GM19463 (cell line): ENCODE measurements around the gene CORO2B.
"Not testable (repeated sequence)": the region's sequence is repeated elsewhere in the genome, so short reads cannot be mapped to it uniquely, and the experiment has no call there.

ENCODE experiments used
- ATAC-seq: cut with Tn5 transposase; IDR thresholded peaks from one replicate; pipeline ENCODE4 v1.9.1; 2021; ENCODE audit warnings: mild to moderate bottlenecking, moderate library complexity; ENCODE audit not compliant: unreplicated experiment

The CORO2B gene

GRCh38 chr15:68643216-68643830, 64.5 kb downstream of the CORO2B start:
- no peak for ATAC-seq

GRCh38 chr15:68644083-68644904, 65.5 kb downstream of the CORO2B start:
- ATAC-seq = no peak

- no peak for ATAC-seq
These were observed 66.2 kb downstream of the CORO2B start for GRCh38 chr15:68644996-68645395.

- no peak for ATAC-seq
These were observed 67.4 kb downstream of the CORO2B start for GRCh38 chr15:68646156-68646555.

- no peak for ATAC-seq
These were observed 67.9 kb downstream of the CORO2B start for GRCh38 chr15:68646696-68647095.

GRCh38 chr15:68647361-68647760, 68.6 kb downstream of the CORO2B start:
- ATAC-seq = not testable (repeated sequence)

GRCh38 chr15:68650901-68651709, 72.3 kb downstream of the CORO2B start:
- ATAC-seq = no peak

GRCh38 chr15:68651916-68652525, 73.2 kb downstream of the CORO2B start:
- no peak for ATAC-seq

- no peak for ATAC-seq
These were observed 74.3 kb downstream of the CORO2B start for GRCh38 chr15:68653031-68653635.

GRCh38 chr15:68653801-68654200, 75.0 kb downstream of the CORO2B start:
- no peak for ATAC-seq

- ATAC-seq = no peak
These were observed 76.2 kb downstream of the CORO2B start for GRCh38 chr15:68654786-68655560.

GRCh38 chr15:68655686-68656437, 77.1 kb downstream of the CORO2B start:
- ATAC-seq = no peak

GRCh38 chr15:68656438-68656739, 77.6 kb downstream of the CORO2B start:
- no peak for ATAC-seq

GRCh38 chr15:68658151-68658550, 79.4 kb downstream of the CORO2B start:
- ATAC-seq = no peak

- no peak for ATAC-seq
These were observed 80.0 kb downstream of the CORO2B start for GRCh38 chr15:68658641-68659358.

GRCh38 chr15:68663526-68663925, 84.7 kb downstream of the CORO2B start:
- ATAC-seq = no peak

GRCh38 chr15:68666120-68666811, 87.5 kb downstream of the CORO2B start:
- no peak for ATAC-seq

- no peak for ATAC-seq
These were observed 88.1 kb downstream of the CORO2B start for GRCh38 chr15:68666812-68667450.
